HepG2 (cell line): Measurements from ENCODE around the gene HSD11B1. TPM values are rescaled to one million over a fixed set of nuclear protein-coding genes. Genes with fewer than 3 reads are reported as not detected.

ENCODE experiments used
- CCDC6 ChIP-seq: sonication (generic); formaldehyde crosslinking; IDR thresholded peaks from 2 replicates; pipeline ENCODE4 v1.8.1; 2022; ENCODE audit warnings: mild to moderate bottlenecking, missing genetic modification reagents, moderate library complexity
- ELF4 ChIP-seq: sonication (generic); formaldehyde crosslinking; IDR thresholded peaks from 2 replicates; pipeline ENCODE4 v1.5.0; 2020; ENCODE audit warnings: missing genetic modification reagents, mild to moderate bottlenecking, moderate library complexity, borderline replicate concordance
- ESRRA ChIP-seq: sonication (generic); formaldehyde crosslinking; IDR thresholded peaks from 2 replicates; pipeline ENCODE4 v1.5.1; 2020; ENCODE audit warnings: mild to moderate bottlenecking, low read depth, missing genetic modification reagents
- GABPB1 ChIP-seq: IDR thresholded peaks from 2 replicates; pipeline ENCODE4 v1.6.1; 2016; ENCODE audit warnings: mild to moderate bottlenecking, missing genetic modification reagents, moderate library complexity, missing compliant biosample characterization
- GMEB2 ChIP-seq: IDR thresholded peaks from 2 replicates; pipeline ENCODE4 v1.6.1; 2016; ENCODE audit warnings: missing biosample characterization, missing genetic modification reagents, low read depth
- KDM4B ChIP-seq: sonication (generic); formaldehyde crosslinking; IDR thresholded peaks from 2 replicates; pipeline ENCODE4 v1.4.0; 2020; ENCODE audit warnings: missing genetic modification reagents
- MTA3 ChIP-seq: sonication (generic); formaldehyde crosslinking; IDR thresholded peaks from 2 replicates; pipeline ENCODE4 v1.4.0; 2020; ENCODE audit warnings: missing genetic modification reagents
- NR2F1 ChIP-seq, 2 experiments: fragments of 450-650 bp in 1 of 2; formaldehyde crosslinking in 1 of 2; IDR thresholded peaks; 2 replicates each; pipeline versions ENCODE4 v1.5.0 to v1.6.1; 2016 to 2020; ENCODE audit warnings: mild to moderate bottlenecking in 1 of 2, missing compliant biosample characterization in 1 of 2, missing genetic modification reagents in 1 of 2, moderate library complexity in 1 of 2
- PCBP2 ChIP-seq: fragments of 200-400 bp; formaldehyde crosslinking; optimal IDR thresholded peaks from 2 replicates; pipeline ENCODE3; 2018; ENCODE audit warnings: low read length, low read depth; ENCODE audit not compliant: poor library complexity, severe bottlenecking
- POLR2AphosphoS2 ChIP-seq: IDR thresholded peaks from 2 replicates; pipeline ENCODE4 v1.6.1; 2011; ENCODE audit warnings: low read depth, low read length, improper control_type of control experiment
- RXRA ChIP-seq: sonication (generic); formaldehyde crosslinking; IDR thresholded peaks from 2 replicates; pipeline ENCODE4 v1.5.1; 2020; ENCODE audit warnings: missing genetic modification reagents
- SOX5 ChIP-seq: IDR thresholded peaks from 2 replicates; pipeline ENCODE4 v1.6.1; 2016; ENCODE audit warnings: borderline replicate concordance
- TERF1 ChIP-seq: sonication (generic); formaldehyde crosslinking; IDR thresholded peaks from 2 replicates; pipeline ENCODE4 v1.8.0; 2022; ENCODE audit warnings: mild to moderate bottlenecking, missing genetic modification reagents, moderate library complexity
- TRAFD1 ChIP-seq: sonication (generic); formaldehyde crosslinking; IDR thresholded peaks from 2 replicates; pipeline ENCODE4 v1.5.1; 2020; ENCODE audit warnings: missing genetic modification reagents, mild to moderate bottlenecking, borderline replicate concordance
- ZIK1 ChIP-seq: sonication (generic); formaldehyde crosslinking; IDR thresholded peaks from 2 replicates; pipeline ENCODE4 v1.5.0; 2020; ENCODE audit warnings: mild to moderate bottlenecking, low read depth, missing genetic modification reagents, borderline replicate concordance
- ZMAT5 ChIP-seq: sonication (generic); formaldehyde crosslinking; IDR thresholded peaks from 2 replicates; pipeline ENCODE4 v1.5.0; 2020; ENCODE audit warnings: mild to moderate bottlenecking, low read depth, missing genetic modification reagents, borderline replicate concordance
- ZNF101 ChIP-seq: sonication (generic); formaldehyde crosslinking; IDR thresholded peaks from 2 replicates; pipeline ENCODE4 v1.4.0; 2020; ENCODE audit warnings: mild to moderate bottlenecking, low read depth, missing genetic modification reagents, borderline replicate concordance
- ZNF276 ChIP-seq: sonication (generic); formaldehyde crosslinking; IDR thresholded peaks from 2 replicates; pipeline ENCODE4 v1.4.0; 2020; ENCODE audit warnings: mild to moderate bottlenecking, low read depth, missing genetic modification reagents
- ZNF350 ChIP-seq: sonication (generic); formaldehyde crosslinking; IDR thresholded peaks from 2 replicates; pipeline ENCODE4 v1.4.0; 2020; ENCODE audit warnings: mild to moderate bottlenecking, low read depth, missing genetic modification reagents, borderline replicate concordance
- ZNF501 ChIP-seq: sonication (generic); formaldehyde crosslinking; IDR thresholded peaks from 2 replicates; pipeline ENCODE4 v1.5.1; 2020; ENCODE audit warnings: mild to moderate bottlenecking, moderate library complexity, missing genetic modification reagents
- ZNF672 ChIP-seq: sonication (generic); formaldehyde crosslinking; IDR thresholded peaks from 2 replicates; pipeline ENCODE4 v1.8.1; 2022; ENCODE audit warnings: missing genetic modification reagents
- ZNF691 ChIP-seq: sonication (generic); formaldehyde crosslinking; IDR thresholded peaks from 2 replicates; pipeline ENCODE4 v1.4.0; 2020; ENCODE audit warnings: missing genetic modification reagents, low read depth, mild to moderate bottlenecking, borderline replicate concordance
- polyA plus RNA-seq, 8 experiments: library from polyadenylated mRNA; depleted of rRNA in 3 of 8; stranded (reverse) in 7 of 8; unstranded in 1 of 8; fragments of >200 nt; fragmentation: Illumina TruSeq in 4 of 8; extraction: Trizol in 4 of 8; gene quantifications; 2 replicates each; pipeline versions ENCODE4 v1.2.1 to v1.2.3, GENCODE V29; 2011 to 2016; ENCODE audit warnings: low read depth in 4 of 8, missing spikeins in 1 of 8, mixed read lengths in 1 of 8; ENCODE audit not compliant: insufficient read depth in 1 of 8
- total RNA-seq, 5 experiments: library from RNA; depleted of rRNA; stranded (reverse); fragments of >200 nt; fragmentation: Illumina TruSeq; extraction: Trizol; gene quantifications; 2 replicates each; pipeline ENCODE4 v1.2.3, GENCODE V29; 2016; ENCODE audit warnings: low read depth in 1 of 5

HSD11B1 gene
- total and polyA plus RNA-seq, 2 of the 13 experiments (the other 11 are each of a cell fraction or from before 2014, with no cell fraction given), result not detected

- no peak for TF ChIP-seq GMEB2
- no peak for TF ChIP-seq TRAFD1 (CRISPR knock-in tag)
- no peak for TF ChIP-seq ELF4 (CRISPR knock-in tag)
- TF ChIP-seq ZIK1 (CRISPR knock-in tag), result no peak
- no peak for TF ChIP-seq RXRA (CRISPR knock-in tag)
- TF ChIP-seq ZNF276 (CRISPR knock-in tag), result no peak
- no peak for TF ChIP-seq ZMAT5
- TF ChIP-seq NR2F1 (CRISPR knock-in tag; IDR thresholded peaks at IDR 0.05), result no peak
- TF ChIP-seq KDM4B (CRISPR knock-in tag), result no peak
- no peak for TF ChIP-seq MTA3 (CRISPR knock-in tag)
- TF ChIP-seq SOX5 (CRISPR knock-in tag), result no peak
- 0 out of 2 replicates have a peak, but pooled peaks have one; percentile 34 for TF ChIP-seq CCDC6 (CRISPR knock-in tag)
- TF ChIP-seq TERF1 (CRISPR knock-in tag), result no peak
- no peak for TF ChIP-seq ZNF672
- no peak for TF ChIP-seq ESRRA (CRISPR knock-in tag)
- no peak for TF ChIP-seq ZNF691 (CRISPR knock-in tag)
- no peak for TF ChIP-seq PCBP2
- TF ChIP-seq ZNF501 (CRISPR knock-in tag), result no peak
- peak; percentile 23; the same call in 1 of the 2 replicates for TF ChIP-seq GABPB1
- no peak for TF ChIP-seq ZNF101 (CRISPR knock-in tag)
- no peak for TF ChIP-seq POLR2AphosphoS2
- TF ChIP-seq ZNF350 (CRISPR knock-in tag), result no peak
Measured at GRCh38 chr1:209674957-209675564, 29.6 kb upstream of the HSD11B1 start, which contains the start of gene G0S2 (continued).
